GM21717 (cell line): ENCODE measurements around the gene DTNA.

Experiments used
- ATAC-seq: cut with Tn5 transposase; IDR thresholded peaks from one replicate; pipeline ENCODE4 v1.9.1; 2021; ENCODE audit warnings: mild to moderate bottlenecking, moderate library complexity; ENCODE audit not compliant: unreplicated experiment

DTNA gene

DNA sequence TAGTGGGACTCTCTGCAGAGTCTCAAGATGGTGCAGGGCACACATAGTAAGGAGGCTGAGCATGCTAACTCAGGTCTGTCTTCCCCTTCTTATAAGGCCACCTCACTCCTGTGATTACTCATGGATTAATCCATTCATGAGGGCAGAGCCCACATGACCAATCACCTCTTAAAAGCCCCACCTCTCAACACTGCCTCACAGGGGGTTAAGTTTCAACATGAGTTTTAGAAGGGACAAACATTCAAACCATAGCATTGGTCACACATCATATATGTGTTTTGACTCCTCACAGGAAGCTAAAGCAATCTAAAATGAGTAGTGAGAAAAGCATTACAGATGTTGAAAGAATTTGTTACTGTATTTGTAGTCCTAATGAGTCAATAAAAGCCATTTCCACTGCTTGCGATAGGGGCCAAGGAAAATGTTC is 57.5 kb downstream of the DTNA start:
- ATAC-seq = no peak

DNA sequence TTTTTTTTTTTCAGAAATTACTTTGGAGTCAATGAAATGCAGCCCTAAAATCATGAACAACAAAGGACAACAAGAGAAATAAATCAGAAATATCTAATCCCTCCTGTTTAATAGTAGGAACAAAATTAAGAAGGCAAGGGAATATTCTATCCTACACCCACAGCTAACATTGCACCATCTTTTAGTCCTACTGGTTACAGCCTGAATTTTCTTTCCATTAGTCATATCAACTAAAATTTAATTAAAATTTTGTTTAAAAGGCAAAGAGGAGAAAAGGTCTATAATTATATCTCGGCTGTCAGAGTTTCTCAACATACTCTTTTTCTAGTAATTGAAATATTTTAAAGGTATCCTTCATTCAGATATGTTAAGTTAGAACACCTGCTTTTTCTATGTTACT is 61.9 kb downstream of the DTNA start:
- no peak for ATAC-seq

DNA sequence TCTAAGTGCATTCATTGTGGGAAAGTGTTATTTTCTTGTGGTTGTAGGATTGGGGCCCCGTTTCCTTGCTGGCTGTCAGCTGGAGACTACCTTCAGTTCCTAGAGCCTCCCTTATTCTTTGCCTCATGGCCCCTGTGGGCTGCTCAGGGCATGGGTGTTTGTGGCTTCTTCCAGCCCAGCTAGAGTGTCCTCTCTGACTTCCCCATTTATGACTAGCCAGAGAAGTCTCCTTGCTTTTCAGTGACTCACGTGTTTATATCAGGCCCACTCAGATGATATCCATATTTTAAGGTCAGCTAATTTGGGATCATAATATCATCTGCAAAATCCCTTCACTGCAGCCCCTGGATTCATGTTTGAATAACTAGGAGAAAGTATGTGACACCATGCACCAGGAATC is 62.8 kb downstream of the DTNA start:
- ATAC-seq = no peak

DNA sequence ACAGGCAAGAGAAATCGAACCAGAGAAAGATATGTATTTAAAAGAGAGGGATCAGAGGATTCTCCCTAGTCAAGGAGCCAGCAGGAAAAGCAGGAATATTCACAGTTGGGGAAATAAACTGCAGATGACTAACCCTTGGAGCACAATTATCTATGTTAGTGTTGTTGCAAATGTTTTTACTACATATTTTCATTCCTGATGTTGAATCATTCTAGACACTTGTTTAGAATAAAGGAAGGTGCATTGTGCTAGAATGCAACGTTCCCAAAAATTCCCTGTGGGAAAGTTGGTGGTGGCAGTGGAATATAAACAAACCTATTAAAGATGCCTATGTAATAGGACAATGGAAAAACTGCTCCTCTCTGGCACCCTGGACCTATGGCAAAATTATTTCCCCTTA is 63.3 kb downstream of the DTNA start:
- no peak for ATAC-seq

DNA sequence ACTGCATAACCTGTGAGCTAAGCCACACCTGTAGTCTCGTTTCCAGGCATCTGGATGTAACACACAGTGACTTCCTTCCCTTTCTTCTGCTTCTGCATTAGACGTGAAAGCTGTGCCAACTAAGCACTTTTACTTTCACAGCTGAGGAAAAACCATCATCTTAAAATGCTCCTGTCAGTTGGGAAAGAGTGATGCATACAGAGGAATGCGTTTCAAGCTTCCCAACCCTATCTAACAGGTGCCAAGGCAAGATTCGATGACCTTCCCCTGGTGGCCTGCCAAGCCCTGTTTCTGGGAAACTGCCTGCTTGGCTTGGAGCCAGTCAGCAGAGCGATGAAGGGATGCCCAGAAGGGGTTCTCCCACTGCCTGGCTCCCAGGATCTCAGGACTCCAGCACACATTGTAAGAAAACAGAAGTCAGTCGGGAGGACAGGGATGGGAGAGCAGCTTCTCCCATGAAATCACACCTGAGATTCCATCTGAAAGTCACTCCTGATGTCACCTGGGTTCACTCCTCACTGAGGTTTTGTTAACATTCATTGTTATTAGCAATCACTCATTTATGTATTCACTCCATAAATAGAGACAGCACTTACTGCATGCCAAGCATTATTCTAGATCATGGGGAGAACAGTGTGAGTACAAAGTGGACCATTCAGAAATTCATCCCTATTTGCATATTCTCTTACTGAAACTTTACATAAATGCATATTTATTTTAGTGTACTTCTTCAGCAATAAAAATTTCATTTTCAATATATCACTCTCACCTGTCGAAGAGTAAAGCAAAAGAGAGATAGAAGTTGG is 64.1 kb downstream of the DTNA start:
- ATAC-seq = no peak

DNA sequence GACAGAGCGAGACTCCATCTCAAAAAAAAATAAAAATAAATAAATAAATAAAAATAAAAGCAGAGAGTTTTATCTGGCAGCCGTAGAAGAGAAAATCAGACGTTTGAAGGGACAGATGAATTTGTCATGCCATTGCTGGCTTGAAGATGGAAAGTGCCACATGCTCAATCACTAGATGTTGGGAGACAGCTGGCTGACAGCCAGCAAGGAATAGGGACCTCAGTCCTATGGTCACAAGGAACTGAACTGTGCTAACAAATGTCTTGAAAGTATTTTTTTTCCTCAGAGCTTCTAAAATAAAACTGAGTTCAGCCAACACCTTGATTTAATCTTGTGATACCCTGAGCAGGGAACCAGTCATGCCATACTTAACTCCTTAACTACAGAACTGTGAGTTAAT is 65.4 kb downstream of the DTNA start:
- ATAC-seq = no peak

DNA sequence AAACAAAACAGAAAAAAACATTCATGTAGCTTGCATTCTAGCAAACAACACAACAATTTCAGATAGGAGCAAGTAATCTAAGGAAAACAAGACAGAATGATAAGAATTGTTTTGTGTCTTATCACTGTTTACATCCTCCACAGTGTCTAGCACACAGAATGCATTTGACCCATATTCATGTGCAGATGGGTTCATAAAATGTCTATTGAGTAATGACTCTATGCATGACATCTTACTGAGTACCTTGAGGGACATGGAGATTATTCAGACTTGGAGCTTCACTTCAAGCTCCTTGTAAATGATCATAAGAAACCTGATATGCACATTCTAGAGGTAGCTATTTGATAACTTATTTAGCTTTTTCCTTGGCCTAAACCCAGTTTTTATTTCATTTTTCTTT is 69.0 kb downstream of the DTNA start:
- ATAC-seq = no peak

DNA sequence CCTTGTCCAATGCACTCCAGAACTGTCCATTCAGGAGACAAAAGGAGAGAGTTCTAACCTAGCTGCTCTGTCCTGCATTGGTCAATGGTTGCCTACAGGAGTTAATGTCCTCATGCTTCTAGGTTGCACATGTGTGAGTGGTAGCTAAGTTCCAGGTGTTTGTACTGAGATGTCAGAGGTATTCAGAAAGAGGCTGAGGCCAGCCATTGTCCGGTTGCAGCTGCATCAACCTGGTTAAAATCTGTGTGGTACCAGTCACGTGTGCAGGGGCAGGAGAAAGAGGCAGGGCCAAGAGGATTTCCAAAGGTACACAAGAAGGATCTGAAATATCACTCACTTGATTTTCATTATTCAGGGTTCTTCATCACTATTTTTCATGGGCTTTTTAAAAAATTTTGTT is 70.8 kb downstream of the DTNA start:
- no peak for ATAC-seq

DNA sequence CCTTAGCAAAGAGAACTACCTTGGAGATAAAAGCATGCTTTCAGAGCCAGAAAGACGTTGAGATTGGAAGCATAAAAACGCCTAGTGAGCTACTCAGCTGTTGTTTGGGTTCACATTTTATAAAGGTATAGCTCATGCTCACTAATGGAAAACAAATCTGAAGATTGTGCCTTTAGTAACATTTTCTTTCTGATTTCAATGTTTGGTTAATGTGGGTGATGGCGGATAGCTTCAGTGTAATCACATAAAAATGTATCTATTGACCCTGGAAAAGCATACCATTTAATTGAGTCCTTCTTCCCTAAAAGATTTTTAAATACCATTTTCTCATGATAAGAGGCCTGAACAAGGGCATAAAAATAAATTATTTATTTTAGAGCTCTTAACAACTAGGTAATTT is 73.4 kb downstream of the DTNA start:
- no peak for ATAC-seq

DNA sequence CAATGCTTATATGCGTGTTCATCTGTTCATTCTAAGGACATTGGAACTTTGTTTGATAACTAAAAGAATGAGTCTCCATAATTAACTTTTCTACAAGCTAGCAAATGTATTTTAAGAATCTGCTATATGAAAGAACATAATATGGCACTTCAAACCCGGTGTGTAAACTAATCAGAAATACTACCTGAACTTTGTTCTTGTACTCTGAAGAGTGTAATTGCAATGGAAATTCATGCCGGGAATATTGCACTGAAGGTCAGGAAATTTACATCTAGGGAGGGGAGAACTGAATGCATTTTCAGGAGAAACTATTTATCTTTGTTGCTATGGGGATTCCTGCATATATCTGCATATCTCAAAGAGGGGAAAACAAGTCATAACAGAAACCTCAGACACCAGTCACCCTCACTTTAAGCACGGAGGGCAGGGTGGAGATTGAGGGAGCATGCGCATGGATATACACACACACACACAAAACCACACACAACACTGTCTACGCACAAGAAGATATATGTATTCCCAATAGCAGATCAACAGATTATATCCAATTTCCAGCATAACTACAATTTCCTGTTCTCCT is 76.2 kb downstream of the DTNA start:
- no peak for ATAC-seq

DNA sequence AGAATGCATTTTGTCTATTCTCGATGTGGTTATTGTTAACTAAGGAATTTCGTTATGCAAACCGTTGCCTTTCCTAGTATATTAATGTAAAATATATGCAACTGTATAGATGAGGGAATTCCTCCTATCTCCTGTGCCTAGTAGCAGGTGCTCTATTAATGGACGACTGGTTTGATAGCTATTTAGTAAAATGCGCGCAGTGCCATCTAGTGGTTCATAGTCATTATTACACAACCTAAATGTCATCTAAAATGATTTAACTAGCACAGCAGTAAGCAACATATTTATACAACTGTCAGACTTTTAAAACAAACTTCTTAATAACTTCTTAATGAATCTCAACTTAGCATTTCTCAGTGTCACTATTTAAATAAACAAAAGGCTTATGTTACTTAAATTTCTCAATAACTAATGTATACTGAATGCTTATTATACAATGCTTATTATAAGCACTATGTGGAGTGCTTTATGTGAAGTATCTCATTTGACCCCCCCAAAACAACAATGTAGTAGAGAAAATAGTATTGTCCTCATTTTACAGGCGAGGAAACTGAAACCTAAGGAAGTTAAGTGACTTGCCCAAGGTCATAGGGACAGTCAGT is 77.9 kb downstream of the DTNA start:
- peak; percentile 87 for ATAC-seq

DNA sequence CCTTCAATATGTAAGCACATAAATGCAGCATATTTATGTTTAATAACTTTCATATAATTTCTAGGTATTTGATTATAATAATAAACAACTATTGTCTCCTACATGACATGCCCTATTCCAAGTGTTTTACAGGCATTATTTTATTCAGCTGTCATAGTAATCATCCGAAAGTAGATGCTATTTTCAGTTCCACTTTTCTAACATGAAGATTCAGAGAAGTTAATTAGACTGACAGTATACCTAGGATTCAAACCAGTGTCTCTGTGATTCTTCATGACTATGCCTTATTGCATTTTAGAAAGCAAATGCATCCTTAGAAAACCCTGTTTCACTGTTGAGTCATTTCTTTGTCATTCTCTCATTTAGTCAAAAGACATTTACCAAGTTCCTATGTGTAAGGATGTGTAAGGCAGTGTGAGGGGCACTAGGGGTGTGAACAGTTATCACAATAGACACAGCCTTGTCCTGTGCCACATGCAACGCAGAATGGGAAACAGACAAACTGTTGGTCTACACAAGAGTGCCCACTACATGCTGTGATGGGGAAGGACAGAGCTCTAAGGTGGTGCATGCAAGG is 79.8 kb downstream of the DTNA start:
- ATAC-seq = no peak

DNA sequence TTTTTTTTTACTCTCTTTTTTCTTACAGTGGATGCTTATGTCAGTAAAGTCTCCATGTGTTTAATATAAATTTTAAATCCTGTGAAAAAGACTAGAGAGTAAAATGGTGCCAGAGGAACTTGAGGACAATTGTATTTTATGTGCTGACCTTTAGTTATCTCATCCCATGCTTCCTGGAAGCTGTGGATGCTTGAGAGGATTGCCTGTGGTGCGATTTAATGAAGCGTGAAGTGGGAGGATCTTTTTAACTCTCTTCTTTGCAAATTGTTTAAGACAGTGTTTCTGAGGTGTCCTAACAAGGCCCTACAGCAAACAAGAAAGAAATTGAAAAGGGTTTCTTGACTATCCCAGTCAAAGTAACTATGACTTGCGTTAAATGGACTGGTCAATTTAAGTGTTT is 84.2 kb downstream of the DTNA start:
- ATAC-seq = no peak

DNA sequence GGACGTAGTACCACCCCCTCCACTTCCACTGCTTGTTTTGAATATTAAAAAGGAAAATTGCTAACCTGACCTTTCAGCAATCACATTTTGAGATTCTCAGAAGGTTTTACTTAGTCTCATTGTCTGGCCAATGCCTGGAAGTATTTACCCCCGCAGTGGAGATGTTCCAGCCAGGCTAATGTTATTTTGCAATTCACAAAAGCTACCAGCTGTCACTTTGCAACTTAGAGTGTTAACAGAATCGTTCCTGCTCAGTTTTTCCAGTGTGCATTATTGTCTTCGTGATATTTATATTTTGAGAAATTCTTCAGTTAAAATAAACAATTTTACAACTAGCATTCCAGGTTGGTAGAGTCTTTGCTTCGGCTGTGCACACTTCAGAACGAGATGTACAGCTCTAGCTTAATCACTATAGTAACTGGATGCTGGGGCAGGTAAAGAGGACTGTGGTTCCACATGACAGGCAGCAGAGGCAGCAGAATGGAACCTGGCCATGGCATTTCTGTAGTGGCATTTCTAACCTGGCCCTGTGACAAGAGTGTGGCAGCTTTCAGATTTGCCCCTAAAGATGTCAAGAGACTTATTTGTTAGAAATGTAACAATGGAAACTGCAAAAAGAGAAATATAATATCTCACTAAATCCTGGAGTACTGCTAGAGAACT is 85.1 kb downstream of the DTNA start:
- ATAC-seq = no peak

DNA sequence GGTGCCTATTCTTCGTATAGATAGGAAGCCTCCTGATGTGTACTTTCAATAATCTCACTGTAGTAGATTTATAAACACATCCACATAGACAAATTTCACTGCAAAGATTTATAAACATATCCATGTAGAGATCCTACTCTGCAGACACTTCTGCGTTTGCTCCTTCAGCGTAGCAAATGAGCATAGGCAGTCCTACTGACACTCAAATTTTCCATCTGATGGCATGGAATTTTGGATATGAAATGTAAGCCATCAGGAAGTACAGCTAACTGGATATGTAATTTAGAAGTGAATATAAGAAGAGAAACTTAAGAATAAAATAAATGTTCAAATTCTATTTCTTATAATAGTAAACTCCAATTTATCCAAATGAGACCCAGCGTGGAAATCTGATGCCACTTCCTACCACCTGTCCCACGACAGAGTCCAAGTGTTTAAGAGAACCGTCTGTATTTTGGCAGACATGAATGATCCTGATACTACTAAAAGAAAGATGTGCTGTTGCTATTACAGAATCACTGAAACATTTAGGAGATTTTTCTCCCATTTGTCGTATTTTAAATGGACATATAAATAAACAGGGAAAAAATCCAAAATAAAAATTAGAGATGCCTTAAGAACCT is 86.0 kb downstream of the DTNA start:
- ATAC-seq = no peak

DNA sequence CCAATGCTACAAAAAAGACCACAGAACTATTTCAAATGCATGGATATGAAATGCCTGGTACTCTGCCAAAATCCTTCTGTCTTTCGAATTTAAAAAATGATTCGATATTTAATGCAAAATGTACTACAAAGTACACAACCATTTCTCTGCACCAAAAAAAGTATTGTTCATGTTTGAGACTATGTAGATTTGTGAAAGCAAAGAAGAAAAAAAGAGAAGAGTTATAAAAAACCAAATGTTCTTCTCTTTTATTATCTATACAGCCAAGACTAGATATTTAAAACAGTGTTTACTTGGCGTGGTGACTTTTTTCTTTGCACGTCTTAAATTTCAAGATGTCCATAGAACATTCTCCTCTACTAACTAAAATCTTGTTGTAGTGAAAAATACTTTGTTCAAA is 89.2 kb downstream of the DTNA start:
- ATAC-seq = no peak

DNA sequence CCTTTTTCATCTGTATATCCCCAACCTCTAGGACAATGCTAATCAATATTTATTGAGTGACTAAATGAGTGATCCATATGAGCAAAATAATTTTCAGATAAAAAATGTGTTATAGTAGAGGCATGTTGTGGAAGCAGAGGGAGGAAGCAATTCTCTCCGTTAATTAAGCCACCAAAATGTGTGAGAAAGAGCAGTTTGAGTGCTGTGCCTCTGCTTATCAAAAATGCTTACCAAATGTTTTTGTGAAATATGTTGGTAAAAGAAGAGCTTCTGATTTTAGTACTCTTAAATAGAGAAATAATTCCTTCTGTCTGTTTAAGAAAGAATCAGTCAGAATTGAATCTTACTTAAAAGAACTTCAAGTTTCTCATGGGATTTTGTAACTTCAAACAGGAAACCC is 90.3 kb downstream of the DTNA start:
- no peak for ATAC-seq

DNA sequence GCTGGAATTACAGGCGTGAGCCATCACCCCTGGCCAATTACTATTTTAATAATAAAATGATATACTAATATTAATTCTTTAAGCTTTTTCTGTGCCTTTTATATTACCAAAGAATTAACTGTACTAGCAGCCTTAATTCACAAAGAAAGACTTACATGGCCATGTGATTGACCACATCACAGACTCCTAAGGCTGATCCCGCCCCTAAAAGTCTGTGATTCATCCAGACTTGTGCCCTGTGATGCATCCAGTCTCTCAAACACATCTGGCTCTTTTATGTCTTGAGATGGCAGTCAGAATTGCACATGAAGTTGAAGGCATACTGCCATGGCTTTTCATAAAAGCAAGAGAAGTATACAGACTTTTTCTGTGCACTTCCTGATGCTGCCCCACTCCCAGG is 91.7 kb downstream of the DTNA start:
- no peak for ATAC-seq

DNA sequence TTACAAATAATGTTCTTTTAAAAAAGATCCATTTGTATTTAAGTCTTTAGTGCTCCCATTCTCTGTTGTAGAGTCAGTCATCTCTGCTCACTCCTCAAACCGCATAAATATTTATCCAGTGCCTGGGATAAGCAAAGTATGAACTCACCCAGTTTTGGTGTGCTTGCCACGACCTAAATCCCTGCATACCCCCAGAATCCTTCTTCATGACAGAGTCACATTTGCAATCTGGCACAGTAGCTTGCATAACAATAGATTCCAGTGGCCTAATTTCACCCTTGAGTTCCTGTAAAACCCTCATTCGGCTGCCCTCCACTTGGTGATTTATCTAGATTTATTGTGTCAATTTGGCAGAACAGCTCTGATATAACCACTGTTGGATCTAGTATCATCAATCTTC is 92.9 kb downstream of the DTNA start:
- ATAC-seq = no peak

DNA sequence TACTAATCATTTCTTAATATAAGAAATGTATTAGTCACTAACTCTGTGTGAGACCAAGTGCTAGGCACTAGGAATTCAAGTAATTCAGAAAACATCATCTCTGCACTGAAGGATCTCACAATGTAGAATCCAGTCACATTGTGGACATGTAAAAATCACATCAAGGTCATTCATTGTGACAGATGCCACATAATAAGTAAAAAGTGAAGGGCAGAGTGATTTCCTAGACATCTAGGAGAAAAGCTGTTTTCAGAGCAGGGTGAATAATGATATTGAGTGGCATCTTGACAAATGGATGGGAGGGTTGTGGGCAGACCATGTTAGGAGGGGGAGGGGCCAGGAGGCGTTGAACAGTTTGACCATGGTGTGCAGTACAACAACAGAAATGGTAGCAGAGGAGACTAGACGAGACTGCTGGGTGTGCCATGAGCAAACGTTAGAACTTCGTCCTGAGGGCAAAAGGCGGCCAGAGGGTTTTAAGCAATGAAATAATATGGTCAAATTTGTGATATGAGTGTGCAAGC is 93.8 kb downstream of the DTNA start:
- no peak for ATAC-seq
